NCI-H146 (cell line): Measurements from ENCODE around the gene WFIKKN2.
A peak's percentile ranks its signal among the peaks of the same experiment; 100 is the strongest.
"Not testable (repeated sequence)": the region's sequence is repeated elsewhere in the genome, so short reads cannot be mapped to it uniquely, and the experiment has no call there.

ENCODE experiments used
- DNase-seq: peaks from one replicate; lab custom pipeline; 2025; lab: John Stamatoyannopoulos, UW

Gene WFIKKN2

DNA sequence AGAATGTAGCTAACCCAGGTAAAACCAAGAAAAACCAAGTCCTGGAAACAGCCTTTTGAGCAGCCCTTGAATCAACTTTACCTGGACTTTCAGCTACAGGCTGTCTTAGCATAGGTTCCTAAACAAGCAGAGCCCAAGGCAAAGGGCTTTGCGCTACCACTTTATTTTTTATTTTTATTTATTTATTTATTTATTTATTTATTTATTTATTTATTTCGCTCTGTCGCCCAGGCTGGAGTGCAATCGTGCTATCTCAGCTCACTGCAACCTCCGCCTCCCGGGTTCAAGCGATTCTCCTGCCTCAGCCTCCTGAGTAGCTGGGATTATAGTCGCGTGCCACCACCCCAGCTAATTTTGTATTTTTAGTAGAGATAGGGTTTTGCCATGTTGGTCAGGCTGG lies 41.7 kb downstream of the WFIKKN2 start:
- DNase-seq: not testable (repeated sequence)

DNA sequence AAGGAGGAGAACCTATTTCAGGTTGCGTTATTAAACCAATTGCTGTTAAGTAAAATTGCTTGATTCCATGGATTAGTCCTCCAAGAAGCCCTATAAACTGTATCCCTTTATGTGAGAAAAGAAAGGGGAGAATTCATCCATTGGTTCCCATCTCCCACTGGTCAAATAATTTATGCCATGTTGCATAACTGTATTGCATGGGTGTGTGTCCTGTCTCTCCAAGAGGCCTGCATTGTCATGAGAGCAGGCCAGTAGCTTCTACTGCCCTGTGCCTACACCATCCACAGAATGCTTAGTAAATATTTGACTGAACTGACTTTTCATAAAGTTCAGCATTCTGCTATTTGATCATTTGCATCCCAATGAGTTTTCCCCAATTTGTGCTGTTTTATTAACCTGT lies 42.5 kb downstream of the WFIKKN2 start:
- no peak for DNase-seq

DNA sequence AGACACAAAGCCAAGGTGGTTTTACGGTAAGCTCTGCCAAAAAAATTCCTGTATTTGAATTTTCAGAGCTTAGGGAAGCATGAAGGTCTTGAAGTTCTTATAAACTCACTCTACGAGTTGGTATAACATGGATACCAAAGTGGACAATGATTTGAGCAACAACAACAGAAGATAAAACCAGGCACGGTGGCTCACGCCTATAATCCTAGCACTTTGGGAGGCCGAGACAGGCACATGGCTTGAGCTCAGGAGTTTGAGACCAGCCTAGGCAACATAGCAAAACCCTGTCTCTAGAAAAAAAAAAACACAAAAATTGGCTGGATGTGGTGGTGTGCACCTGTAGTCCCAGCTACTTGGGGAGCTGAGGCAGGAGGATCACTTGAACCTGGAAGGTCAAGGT lies 43.7 kb downstream of the WFIKKN2 start:
- no peak for DNase-seq

DNA sequence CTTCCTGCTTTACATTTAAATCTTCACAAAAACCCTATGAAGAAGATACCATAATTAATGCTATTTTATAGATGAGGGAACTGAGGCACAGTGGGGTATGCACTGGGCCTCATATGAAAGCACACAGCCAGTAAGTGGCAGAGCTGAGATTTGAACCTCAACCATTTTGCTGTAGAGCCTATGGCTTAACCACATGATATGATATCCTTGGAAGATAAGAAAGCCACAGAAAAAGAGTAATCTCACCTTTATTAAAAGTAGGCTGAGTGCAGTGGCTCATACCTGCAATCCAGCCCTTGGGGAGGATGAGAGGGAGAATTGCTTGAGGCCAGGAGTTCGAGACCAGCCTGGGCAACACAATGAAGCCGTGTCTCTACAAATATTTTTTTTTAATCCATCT lies 45.8 kb downstream of the WFIKKN2 start:
- DNase-seq: no peak

DNA sequence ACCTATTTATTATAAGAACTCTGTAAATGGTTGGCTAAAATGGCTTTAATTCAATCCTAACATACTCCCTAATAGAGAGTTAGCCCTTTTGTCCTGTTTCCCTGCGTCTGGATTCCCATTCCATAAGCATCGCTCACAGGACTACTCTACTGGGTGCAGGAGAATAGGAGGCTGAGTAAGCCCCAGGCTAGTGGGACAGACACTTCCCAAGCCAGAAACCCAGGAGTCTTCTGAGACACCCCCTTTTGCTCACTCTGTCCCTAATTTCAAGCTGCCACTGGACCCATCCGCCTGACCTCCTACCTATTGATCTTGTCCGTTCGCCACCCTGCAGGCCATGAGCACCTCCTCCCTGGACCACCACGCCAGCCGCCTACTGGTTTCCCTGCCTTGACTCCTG lies 47.5 kb downstream of the WFIKKN2 start:
- DNase-seq: no peak

DNA sequence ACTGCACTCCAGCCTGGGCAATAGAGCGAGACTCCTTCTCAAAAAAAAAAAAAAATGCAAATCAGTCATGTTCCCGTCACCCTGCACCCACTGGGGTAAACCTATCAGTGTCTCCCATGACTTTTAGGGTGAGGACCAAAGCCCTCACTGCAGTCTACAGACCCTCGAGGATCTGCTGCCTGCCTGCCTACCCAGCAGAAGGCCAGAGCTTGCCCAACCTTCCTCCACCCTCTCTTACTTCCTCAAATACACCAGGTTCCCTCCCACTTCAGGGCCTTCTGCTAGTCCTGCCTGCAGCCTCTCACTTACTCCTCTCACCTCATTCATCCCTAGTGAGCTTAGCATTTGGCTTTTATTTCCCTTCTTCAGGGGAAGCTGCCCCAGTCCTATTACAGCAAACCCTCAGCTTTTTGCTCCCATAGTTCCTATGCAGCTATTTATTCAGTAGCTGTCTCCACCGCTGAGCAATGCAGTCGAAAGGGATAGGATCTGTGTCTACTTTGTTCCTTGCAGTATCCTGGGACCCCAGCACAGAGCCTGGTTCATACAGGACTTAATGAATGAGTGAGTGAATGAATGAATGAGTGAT lies 48.6 kb downstream of the WFIKKN2 start:
- DNase-seq: no peak

DNA sequence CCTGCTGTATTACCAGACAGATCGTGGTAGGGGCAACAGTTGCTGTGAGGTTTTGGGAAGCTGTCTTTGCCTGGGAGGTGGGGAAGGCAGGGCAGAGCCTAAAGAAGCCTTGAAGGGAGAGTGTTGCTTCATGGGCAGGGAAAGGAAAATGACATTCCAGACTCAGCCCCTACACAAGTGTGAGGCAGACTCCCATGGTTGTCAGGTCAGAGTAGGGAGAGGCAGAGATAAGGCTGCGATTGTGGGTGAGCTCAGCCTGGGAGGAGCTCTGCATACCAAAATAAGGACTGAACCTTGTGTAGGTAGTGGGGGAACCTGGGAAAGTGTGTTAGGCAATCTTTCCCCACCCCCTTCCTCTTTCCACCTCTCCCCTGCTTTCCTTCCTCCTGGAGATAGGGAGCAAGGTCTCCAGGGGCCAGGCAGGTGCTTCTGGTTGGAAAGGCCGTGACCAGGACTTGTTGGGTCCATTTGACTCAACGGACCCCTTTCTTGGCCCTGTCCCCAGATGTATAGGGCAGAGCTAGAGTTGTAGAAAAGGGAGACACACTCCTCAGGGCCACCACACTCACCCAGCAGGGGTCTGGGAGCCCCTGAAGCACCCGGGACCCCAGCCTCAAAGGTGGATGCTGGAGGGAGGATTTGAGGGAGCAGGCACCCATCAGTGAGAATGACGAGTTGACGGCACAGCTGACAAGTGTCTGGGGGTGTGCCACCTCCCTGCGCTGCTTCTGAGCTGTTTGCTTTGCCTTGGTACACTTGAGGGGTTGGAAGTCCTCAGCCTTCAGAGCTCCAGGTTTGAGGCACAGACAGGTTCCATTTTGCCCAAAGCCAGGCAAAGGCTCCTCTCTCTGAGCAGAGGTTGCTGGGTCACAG lies 49.3 kb downstream of the WFIKKN2 start:
- DNase-seq: no peak

DNA sequence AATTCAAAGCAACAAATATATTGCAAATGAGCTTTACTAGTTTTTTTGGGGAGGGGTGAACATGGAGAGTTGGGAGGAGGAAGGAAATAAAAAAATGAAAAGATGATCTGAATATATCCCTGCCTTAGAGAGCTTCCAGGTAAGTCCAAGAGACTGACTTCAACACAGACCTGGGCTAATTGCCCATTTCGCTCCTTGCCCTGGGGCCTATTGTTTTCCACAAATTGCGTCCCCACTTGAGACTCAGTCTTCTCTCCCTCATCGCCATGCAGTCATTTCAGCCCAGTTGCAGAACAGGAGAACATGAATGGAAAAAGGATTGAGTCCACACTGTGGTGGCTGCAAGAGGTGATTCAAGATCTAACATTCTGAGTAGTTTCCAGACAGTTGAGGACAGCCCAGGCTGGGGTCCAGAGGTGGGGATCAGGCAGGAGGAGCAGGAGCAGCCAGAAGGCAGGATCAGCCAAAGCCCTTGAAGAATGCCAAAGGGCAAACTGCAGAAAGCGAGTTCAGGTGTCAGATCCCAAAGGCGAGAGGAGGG lies 52.4 kb downstream of the WFIKKN2 start:
- no peak for DNase-seq

DNA sequence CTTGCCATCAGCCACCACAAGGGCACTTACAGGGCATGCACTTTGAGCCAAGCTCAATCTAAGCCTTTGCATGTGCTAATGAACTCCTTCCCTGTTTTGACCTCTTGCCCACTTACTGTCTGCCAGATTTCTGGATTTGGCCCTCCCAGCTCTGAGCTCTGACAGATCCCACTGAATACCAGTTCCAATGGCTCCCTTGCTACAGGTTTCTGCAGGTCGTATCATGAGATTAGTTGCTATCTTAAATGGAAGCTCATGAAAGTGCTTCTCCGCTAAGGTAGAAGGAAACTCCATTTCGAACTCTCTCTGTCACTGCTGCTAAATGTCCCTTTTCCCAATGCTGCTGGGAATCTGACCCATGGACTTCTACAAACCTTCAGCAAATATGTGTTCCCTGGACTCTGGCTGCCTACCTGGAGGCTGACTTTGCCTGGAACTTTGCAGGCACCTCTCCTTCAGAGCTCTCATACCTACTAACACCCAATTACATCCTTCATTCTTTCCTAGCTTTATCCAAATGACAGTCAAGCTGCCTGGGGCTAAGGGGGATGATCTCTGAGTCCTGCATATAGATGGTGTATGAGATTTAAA lies 54.2 kb downstream of the WFIKKN2 start:
- no peak for DNase-seq

DNA sequence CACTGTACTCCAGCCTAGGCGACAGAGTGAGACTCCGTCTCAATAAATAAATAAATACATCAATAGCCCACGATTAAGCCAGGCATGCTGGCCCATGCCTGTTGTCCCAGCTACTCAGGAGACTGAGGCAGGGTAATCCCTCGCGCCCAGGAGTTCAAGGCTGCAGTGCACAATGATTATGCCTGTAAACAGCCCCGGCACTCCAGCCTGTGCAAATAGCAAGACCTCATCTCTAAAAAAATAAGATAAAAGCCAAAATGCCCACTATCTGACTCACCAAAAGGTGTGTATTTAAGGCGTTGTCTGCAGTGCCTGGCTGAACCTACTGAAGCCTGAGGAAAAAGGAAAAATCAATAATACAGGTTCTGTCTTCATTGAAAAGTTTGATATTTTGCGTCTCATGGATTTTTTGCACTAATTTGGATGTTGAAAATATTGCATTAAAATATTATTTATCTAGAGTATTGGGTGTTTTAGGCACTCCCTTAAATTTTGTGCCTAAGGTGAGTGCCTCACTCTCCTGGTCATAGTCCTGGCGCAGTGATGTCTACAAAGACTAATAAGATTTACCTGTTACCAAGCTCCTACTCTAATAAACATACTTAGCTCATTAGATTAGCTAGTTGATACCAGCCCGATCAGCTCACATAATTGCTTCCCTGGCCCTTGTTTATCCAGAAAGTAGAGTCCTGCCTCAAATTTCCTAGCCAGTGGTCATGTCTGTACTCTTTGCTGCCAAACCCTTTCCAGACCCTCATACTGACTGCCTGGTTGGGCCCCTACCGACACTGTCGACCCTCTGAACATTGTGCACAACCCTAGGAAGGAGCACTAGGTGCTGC lies 55.5 kb downstream of the WFIKKN2 start:
- DNase-seq: peak; percentile 22

DNA sequence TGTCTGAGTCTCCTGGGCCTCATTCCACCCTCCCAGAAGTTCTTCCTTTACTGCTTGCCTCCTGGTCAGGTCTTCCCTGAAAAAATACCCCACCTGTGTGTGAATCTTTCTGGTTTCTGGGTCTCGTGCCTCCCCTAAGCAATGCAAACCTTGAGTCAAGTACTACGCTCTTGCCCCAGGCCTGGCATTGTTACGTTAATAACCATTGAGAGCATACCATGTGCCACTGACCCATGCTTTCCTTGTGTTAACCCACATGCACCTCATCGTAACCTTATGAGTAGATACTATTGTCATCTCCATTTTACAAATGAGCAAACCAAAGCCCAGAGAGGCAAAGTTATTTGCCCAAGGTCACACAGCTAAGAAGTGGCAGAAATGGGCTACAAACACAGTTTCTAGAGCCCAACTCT lies 56.2 kb downstream of the WFIKKN2 start:
- DNase-seq: no peak
